T-helper 1 cell (primary cell): ENCODE results near the gene SHISA7.
A peak's percentile ranks its signal among the peaks of the same experiment; 100 is the strongest.

ENCODE experiments used
- DNase-seq, 5 donors: peaks; one replicate each; pipeline ENCODE4 v3.0.0-alpha.2; 2012 to 2020
- total RNA-seq, 4 donors: gene quantifications; one replicate each; lab custom pipeline; 2026; lab: John Stamatoyannopoulos, UW

Gene SHISA7
- 0 reads per million in 4 donors for total RNA-seq

- no peak for DNase-seq
These were observed at the start of gene SHISA7 for GRCh38 chr19:55443045-55443823. Gene SHISA7, minus strand, starts transcription at chr19:55443300. Its CDS starts 437 bp downstream, at chr19:55442863.

DNA sequence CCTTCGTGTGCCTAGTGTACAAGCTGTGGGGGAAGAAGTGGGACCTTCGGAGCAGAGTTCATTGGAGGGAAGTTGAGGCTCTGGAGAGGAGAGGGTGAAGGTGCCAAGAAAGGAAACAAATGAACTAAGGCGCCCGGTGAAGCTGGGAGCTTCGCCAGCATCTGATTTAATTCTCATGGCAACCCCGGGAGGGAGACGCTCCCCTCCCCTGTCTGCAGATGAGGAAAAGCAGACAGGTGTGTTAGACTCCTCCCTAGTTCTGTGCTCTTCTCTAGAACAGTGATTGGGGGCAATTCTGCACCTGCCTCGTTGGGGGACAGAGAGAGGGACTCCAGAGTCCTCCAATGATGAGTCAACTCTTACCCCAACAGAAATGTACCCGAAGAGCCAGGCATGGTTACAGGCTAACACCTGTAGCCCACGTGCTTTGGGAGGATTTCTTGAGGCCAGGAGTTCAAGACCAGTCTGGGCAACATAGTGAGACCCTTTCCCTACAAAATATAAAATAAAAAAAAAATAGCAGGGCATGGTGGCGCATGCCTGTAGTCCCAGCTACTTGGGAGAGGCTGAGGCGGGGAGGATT lies 49.4 kb upstream of the SHISA7 start:
- DNase-seq: no peak

DNA sequence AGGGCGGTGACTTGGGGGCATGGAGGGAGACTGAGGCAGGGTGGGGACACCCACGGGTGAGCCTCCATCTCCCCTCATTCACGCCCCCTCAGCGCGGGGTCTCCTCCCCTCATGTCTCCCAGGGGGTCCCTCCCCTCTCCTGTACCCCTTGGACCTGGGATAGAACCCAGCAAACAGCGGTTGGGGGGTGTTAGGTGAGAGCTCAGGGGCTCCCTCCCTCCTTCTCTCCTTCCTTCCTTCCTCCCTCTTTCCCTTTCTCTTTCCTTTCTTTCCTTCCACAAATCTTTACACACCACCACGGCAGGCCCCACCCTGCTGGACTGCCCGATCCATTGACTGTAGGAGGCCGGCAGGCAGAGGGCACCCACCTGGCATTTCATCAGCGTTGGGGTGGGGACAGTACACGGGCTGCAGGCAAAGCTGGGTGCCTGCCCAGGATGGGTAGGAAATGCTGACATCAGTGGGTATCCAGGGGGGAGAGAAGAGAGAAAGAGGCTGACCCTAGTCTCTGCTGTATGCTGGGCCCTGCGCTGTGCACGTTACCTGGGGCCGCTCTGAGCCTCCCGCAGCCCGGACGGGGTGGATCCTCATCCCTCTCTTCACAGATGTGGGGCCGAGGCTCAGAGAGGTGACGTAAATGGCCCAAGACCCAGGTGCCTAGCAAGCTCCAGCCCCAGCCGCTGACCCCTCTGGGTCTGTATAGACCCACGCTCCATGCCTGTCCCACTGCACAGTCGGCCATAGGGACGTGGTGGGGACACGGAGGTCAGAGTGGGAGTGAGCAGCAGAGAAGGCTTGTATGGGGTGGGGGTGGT lies 48.7 kb upstream of the SHISA7 start:
- no peak for DNase-seq

GRCh38 chr19:55490478-55491432 lies 47.7 kb upstream of the SHISA7 start:
- DNase-seq: no peak

GRCh38 chr19:55489711-55490477 lies 46.8 kb upstream of the SHISA7 start:
- DNase-seq: no peak

- no peak for DNase-seq
These were observed 46.0 kb upstream of the SHISA7 start for GRCh38 chr19:55488986-55489710.

DNA sequence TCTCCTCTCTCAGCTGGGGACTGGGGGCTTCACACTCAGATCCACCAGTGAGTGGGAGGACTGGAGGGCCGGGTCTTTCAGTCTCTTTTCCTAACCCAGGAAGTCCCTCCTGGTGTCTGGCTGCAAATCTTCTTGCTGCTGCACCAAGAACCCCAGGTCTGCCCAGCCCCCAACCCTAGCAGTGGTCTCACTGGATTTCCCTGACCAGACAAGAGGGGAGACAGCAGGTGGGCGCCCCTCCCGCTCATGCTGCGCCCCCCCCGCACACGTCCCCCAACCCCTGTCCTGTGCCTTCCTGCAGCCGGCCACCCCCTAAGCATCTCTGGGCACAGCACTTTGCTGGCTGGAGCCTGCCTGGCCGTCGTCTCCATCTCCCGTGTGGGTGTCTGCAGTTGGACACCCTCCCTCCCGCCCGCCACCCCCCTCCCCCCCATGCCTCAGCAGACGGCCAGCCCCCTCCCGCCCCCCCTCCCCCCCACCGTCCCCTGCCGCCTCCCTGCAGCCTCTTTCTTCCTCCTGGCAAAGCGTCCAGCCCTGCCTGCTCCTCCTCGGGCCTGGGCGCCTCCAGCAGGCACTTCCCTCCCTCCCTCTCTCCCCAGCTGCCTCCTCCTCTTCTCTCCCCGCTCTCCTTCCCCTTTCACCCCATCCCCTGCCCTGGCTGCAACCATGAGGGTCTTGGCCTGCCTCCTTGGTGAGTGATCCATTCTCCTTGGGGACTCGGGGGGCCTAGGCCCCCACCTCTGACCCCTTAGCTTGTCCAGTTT lies 45.0 kb upstream of the SHISA7 start, which contains the start of gene SSC5D:
Gene SSC5D, plus strand, starts transcription at position 513 of the 764 bp plus-strand sequence. Its CDS starts 154 bp downstream, at position 667.
- DNase-seq: no peak

- DNase-seq: no peak
These were observed 44.1 kb upstream of the SHISA7 start for GRCh38 chr19:55486971-55487923.

- DNase-seq: no peak
These were observed 43.2 kb upstream of the SHISA7 start for GRCh38 chr19:55486043-55486970.

DNA sequence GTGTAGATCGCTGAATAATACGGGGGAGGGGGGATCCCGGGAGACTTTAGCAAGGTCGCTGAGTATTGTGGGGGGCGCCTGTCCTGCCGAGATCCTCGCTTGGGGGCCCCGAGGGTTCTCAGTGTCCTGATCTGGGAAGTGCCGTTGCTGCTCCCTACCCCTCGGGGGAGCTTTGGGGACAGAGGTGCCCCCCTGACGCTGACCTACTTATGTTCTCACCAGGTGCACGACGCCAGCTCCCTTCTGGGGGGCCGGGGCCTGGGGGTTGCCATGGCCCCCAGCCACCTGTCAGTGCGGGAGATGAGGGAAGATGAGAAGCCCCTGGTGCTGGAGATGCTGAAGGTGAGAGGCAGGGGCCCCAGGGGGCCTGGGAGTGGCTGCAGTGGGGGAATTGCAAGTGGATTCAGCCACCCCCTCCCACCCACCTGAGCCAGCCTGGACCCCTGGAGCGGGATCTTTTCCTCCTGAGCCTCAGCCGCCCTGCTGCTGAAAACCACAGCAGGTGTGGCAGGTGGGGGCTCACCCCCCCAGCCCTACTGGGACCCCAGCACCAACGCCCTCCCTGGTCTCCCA lies 42.4 kb upstream of the SHISA7 start:
- DNase-seq: no peak

DNA sequence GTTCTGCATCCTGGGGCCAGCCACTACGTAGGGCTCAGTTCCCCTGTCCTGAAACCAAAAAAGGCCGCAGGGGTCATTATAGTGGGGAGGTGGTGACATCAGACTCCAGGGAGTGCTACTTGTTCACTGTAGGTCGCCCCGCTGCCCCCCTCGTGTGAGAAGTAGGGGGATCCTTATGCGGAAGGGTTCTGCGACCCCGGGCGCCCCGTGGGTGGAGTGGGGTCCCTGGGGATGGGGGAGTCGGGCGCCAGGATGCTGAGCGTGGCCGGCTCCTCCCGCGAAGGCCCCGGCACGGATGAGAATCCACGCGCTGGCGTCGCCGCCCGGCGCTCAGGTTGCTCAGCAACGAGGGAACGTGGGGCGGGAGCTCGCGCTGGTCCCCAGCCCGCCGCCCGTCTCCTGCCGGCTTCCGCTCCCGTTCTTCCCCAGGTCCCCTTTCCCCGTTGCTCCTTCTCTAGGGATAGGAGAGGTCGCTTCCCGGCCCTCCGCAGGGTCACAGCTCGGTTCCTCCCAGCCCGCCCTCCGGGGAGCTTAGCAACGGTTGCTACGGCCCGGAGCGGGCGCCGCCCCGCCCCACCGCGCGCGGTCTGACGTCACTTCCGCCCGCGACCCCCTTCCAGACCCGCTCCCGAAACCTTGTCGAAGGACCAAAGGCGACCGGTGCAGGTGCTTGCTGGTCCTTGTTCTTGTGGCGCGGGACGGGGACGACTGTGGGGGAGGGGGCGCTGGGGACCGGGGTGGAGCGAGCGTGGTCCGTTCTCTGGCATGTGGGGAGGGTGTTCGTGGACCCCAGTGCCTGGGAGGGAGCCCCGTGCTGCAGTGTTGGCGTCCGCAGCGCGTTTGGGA lies 41.7 kb upstream of the SHISA7 start, which contains the start of gene NAT14:
Gene NAT14, plus strand, starts transcription at position 596 of the 846 bp plus-strand sequence. CDS start 521 bp downstream, outside the sequence.
- peak; percentile 26 to 61 (median 53) for DNase-seq

- DNase-seq: peak in 1 of 5 donors; percentile 6
These were observed 40.8 kb upstream of the SHISA7 start for GRCh38 chr19:55483706-55484592.

GRCh38 chr19:55482967-55483705 lies 40.0 kb upstream of the SHISA7 start:
- no peak for DNase-seq
